Measurements from ENCODE around the gene MAPK7. TPM values are rescaled to one million over a fixed set of nuclear protein-coding genes. Genes with fewer than 3 reads are reported as not detected.

MAPK7 gene
- total and polyA plus RNA-seq, 10 of the 15 experiments (the other 5 are each of a cell fraction or from before 2014, with no cell fraction given) = 0.37 to 13.5 (median 5.6) TPM

GRCh38 chr17:19391432-19391831 is 13.1 kb downstream of the MAPK7 start:
- H3K27ac ChIP-seq (ENCODE audit: control insufficient read depth, insufficient read depth) = no peak overlapping the region
- H3K4me1 ChIP-seq (ENCODE audit: control insufficient read depth, insufficient read depth, low read length) = no peaks in the 10 kb centered on the region
- TF ChIP-seq EP300 (IDR thresholded peaks at IDR 0.05; ENCODE audit: borderline replicate concordance in 1 of 2, control insufficient read depth in 1 of 2, low read depth in 2 of 2, low read length in 2 of 2) (no peak), USF2 (IDR thresholded peaks at IDR 0.05; ENCODE audit: borderline replicate concordance, low read depth, low read length) (no peak)
- peaks cover 0 to 1% of the 10 kb centered on the region in 2 experiments; a peak in 1 of 4 replicates for H3K27me3 ChIP-seq (replicated peaks in 1 of 2; ENCODE audit: control insufficient read depth in 2 of 2, insufficient read depth in 2 of 2, low read length in 1 of 2)
- WGBS (ENCODE audit: insufficient coverage, insufficient replicate concordance, low lambda C conversion rate, missing lambda C conversion rate) = 30% methylated on average over 6 of the region's 7 CpGs
- H3K36me3 ChIP-seq (ENCODE audit: control insufficient read depth in 2 of 2, insufficient read depth in 2 of 2, low read length in 1 of 2) = no peaks in the 10 kb centered on the region
- no peaks in the 10 kb centered on the region for H4K20me1 ChIP-seq (ENCODE audit: control insufficient read depth, insufficient read depth)
- FAIRE-seq (no peak), DNase-seq (ENCODE audit: low read depth, low spot score) (no peak), ATAC-seq (no peak)
- no peaks in the 10 kb centered on the region for H3K9me3 ChIP-seq (replicated peaks; ENCODE audit: control insufficient read depth, insufficient read depth, low read length)
- no peak overlapping the region for H3K4me3 ChIP-seq
- no peak overlapping the region for H3K9ac ChIP-seq (ENCODE audit: control insufficient read depth, insufficient read depth, low read length)
- in situ Hi-C loops (cut with MboI) (no loop called here), intact Hi-C loops (cut with micrococcal nuclease; ENCODE audit: unreplicated experiment) (no loop called here)
- ChIA-PET CTCF (no interaction called here), POLR2A (no interaction called here), SMC1A (ENCODE audit: uncharacterized antibody, unreplicated experiment) (no interaction called here), RAD21 (ENCODE audit: unreplicated experiment) (no interaction called here)
- no peak overlapping the region for H2AFZ ChIP-seq (ENCODE audit: control insufficient read depth, low read depth, low read length)
- BruUV-seq (replicated peaks) = no TSS peak
- no peaks in the 10 kb centered on the region for H3K79me2 ChIP-seq (ENCODE audit: control insufficient read depth, insufficient read depth, low read length)
- no peak overlapping the region for H3K4me2 ChIP-seq (ENCODE audit: control insufficient read depth, insufficient read depth)

GRCh38 chr17:19392303-19392702 is 14.0 kb downstream of the MAPK7 start:
- no peak overlapping the region for H2AFZ ChIP-seq (ENCODE audit: control insufficient read depth, low read depth, low read length)
- DNase-seq (ENCODE audit: low read depth, low spot score) = no peak
- H3K4me3 ChIP-seq = no peak overlapping the region
- no peak overlapping the region for H3K4me2 ChIP-seq (ENCODE audit: control insufficient read depth, insufficient read depth)
- CTCF ChIA-PET = no interaction called here
- no peak for FAIRE-seq
- H3K27ac ChIP-seq (ENCODE audit: control insufficient read depth, insufficient read depth) = no peak overlapping the region
- SMC1A ChIA-PET (ENCODE audit: uncharacterized antibody, unreplicated experiment) = no interaction called here
- H4K20me1 ChIP-seq (ENCODE audit: control insufficient read depth, insufficient read depth) = no peaks in the 10 kb centered on the region
- no peak overlapping the region for H3K9ac ChIP-seq (ENCODE audit: control insufficient read depth, insufficient read depth, low read length)
- ATAC-seq = no peak
- RAD21 ChIA-PET (ENCODE audit: unreplicated experiment) = no interaction called here
- POLR2A ChIA-PET = no interaction called here
- H3K9me3 ChIP-seq (replicated peaks; ENCODE audit: control insufficient read depth, insufficient read depth, low read length) = no peaks in the 10 kb centered on the region
- H3K27me3 ChIP-seq (replicated peaks in 1 of 2; ENCODE audit: control insufficient read depth in 2 of 2, insufficient read depth in 2 of 2, low read length in 1 of 2) = peaks cover 0 to 1% of the 10 kb centered on the region in 2 experiments; a peak in 1 of 4 replicates
- in situ Hi-C loops (cut with MboI) = no loop called here
- intact Hi-C loops (cut with micrococcal nuclease; ENCODE audit: unreplicated experiment) = no loop called here
- 0 out of 2 replicates have a peak, but pooled peaks cover under 1% of the 10 kb centered on the region for H3K4me1 ChIP-seq (ENCODE audit: control insufficient read depth, insufficient read depth, low read length)
- no peaks in the 10 kb centered on the region for H3K36me3 ChIP-seq (ENCODE audit: control insufficient read depth in 2 of 2, insufficient read depth in 2 of 2, low read length in 1 of 2)
- BruUV-seq (replicated peaks) = no TSS peak
- H3K79me2 ChIP-seq (ENCODE audit: control insufficient read depth, insufficient read depth, low read length) = no peaks in the 10 kb centered on the region
- 26% methylated on average over 7 of the region's 7 CpGs for WGBS (ENCODE audit: insufficient coverage, insufficient replicate concordance, low lambda C conversion rate, missing lambda C conversion rate)
- TF ChIP-seq SREBF2 (IDR thresholded peaks at IDR 0.05; ENCODE audit: low read length) (no peak), ZNF592 (IDR thresholded peaks at IDR 0.05) (no peak), ZNF687 (IDR thresholded peaks at IDR 0.05) (no peak), GATAD2B (conservative IDR thresholded peaks at IDR 0.05; ENCODE audit: low read depth) (no peak), MXI1 (IDR thresholded peaks at IDR 0.05; ENCODE audit: low read depth, low read length) (no peak), FOXM1 (IDR thresholded peaks at IDR 0.05; ENCODE audit: low read depth, low read length) (no peak)
